H1 (cell line): ENCODE measurements around the gene HAGH. TPM values are rescaled to one million over a fixed set of nuclear protein-coding genes. Genes with fewer than 3 reads are reported as not detected.

Experiments
- CTCF ChIP-seq, 3 experiments: IDR thresholded peaks; 1 replicate in 2 of 3; 2 replicates in 1 of 3; pipeline versions ENCODE4 v1.5.1 to v1.6.1; 2011; ENCODE audit warnings: low read length in 3 of 3, mild to moderate bottlenecking in 3 of 3, inconsistent platforms in 2 of 3, low read depth in 1 of 3, moderate library complexity in 1 of 3; ENCODE audit not compliant: insufficient read depth in 1 of 3; ENCODE audit errors: control extremely low read depth in 1 of 3
- RAD21 ChIP-seq, 2 experiments: IDR thresholded peaks in 1 of 2; conservative IDR thresholded peaks in 1 of 2; 2 replicates each; pipeline ENCODE4 v1.6.1; 2011; ENCODE audit warnings: low read depth in 2 of 2, low read length in 2 of 2, improper control_type of control experiment in 1 of 2, inconsistent platforms in 1 of 2, mild to moderate bottlenecking in 1 of 2, moderate library complexity in 1 of 2
- polyA plus RNA-seq, 7 experiments: library from polyadenylated mRNA; depleted of rRNA in 3 of 7; stranded (reverse) in 5 of 7; unstranded in 2 of 7; fragments of >200 nt in 5 of 7; fragments of 200-250 nt in 2 of 7; gene quantifications; 1 replicate in 5 of 7; 2 replicates in 1 of 7; 4 replicates in 1 of 7; pipeline versions ENCODE4 v1.2.1 to v1.2.3, GENCODE V29; 2011 to 2013; ENCODE audit warnings: missing spikeins in 2 of 7, mixed read lengths in 2 of 7
- total RNA-seq: library from RNA; stranded (reverse); fragmentation: NEBNext Ultra II Directional; extraction: Animal tissue kit (Norgen Biotek cat#: 25700); gene quantifications from 2 replicates; pipeline ENCODE4 v1.2.1, GENCODE V29; 2021
- TF ChIP-seq, protein P1 (sequence below): IDR thresholded peaks from 2 replicates; pipeline ENCODE4 v1.6.1; 2012; ENCODE audit warnings: inconsistent platforms

The HAGH gene
- total and polyA plus RNA-seq, 2 of the 8 experiments (the other 6 are each of a cell fraction or from before 2014, with no cell fraction given) = 28.7 to 40.6 TPM

DNA sequence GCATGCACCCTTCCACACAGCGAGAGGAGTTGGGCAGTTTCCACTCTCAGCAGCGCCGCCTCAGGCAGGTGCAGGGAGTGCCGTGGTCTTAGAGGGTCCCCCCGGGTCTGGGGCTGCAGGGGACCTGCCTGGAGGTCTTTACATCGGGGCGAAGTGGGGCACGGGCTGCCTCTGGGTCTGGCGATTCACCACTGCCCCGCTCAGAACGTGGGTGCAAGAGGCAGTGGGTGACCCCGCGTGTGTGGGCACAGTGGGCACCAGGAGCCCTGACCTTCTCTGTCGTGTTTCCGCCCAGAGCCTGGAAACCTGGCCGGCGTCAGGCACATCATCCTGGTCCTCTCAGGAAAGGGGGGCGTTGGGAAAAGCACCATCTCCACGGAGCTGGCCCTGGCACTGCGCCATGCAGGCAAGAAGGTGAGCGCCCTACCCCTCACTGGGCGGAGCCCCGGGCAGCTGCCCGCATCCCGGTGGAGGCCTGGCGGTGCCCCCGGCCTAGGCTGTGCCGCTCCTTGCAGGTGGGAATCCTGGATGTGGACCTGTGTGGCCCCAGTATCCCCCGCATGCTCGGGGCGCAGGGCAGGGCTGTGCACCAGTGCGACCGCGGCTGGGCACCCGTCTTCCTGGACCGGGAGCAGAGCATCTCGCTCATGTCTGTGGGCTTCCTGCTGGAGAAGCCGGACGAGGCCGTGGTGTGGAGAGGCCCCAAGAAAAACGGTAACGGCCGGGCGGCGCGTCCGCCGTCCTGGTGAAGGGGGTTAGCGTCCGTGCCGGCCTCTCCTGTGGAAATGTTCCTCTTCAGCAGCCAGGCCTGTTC is 40.2 kb downstream of the HAGH start (continued):
- TF ChIP-seq, protein P1, sequence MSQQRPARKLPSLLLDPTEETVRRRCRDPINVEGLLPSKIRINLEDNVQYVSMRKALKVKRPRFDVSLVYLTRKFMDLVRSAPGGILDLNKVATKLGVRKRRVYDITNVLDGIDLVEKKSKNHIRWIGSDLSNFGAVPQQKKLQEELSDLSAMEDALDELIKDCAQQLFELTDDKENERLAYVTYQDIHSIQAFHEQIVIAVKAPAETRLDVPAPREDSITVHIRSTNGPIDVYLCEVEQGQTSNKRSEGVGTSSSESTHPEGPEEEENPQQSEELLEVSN = no peak
- peak in 1 of 2 experiments; percentile 17; a peak in 1 of 4 replicates for TF ChIP-seq RAD21 (IDR thresholded peaks at IDR 0.05 in 1 of 2, conservative IDR thresholded peaks at IDR 0.05 in 1 of 2; ENCODE audit: low read depth in 2 of 2, low read length in 2 of 2)
- TF ChIP-seq CTCF (IDR thresholded peaks at IDR 0.05; ENCODE audit: control extremely low read depth in 1 of 3, insufficient read depth in 1 of 3, low read depth in 1 of 3, low read length in 3 of 3) = peak; percentile 9 to 62 (median 36); a peak in 3 of 4 replicates
